ENCODE measurements around the gene GIT1.
A peak's percentile ranks its signal among the peaks of the same experiment; 100 is the strongest.

Gene GIT1, protein sequence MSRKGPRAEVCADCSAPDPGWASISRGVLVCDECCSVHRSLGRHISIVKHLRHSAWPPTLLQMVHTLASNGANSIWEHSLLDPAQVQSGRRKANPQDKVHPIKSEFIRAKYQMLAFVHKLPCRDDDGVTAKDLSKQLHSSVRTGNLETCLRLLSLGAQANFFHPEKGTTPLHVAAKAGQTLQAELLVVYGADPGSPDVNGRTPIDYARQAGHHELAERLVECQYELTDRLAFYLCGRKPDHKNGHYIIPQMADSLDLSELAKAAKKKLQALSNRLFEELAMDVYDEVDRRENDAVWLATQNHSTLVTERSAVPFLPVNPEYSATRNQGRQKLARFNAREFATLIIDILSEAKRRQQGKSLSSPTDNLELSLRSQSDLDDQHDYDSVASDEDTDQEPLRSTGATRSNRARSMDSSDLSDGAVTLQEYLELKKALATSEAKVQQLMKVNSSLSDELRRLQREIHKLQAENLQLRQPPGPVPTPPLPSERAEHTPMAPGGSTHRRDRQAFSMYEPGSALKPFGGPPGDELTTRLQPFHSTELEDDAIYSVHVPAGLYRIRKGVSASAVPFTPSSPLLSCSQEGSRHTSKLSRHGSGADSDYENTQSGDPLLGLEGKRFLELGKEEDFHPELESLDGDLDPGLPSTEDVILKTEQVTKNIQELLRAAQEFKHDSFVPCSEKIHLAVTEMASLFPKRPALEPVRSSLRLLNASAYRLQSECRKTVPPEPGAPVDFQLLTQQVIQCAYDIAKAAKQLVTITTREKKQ

DNA sequence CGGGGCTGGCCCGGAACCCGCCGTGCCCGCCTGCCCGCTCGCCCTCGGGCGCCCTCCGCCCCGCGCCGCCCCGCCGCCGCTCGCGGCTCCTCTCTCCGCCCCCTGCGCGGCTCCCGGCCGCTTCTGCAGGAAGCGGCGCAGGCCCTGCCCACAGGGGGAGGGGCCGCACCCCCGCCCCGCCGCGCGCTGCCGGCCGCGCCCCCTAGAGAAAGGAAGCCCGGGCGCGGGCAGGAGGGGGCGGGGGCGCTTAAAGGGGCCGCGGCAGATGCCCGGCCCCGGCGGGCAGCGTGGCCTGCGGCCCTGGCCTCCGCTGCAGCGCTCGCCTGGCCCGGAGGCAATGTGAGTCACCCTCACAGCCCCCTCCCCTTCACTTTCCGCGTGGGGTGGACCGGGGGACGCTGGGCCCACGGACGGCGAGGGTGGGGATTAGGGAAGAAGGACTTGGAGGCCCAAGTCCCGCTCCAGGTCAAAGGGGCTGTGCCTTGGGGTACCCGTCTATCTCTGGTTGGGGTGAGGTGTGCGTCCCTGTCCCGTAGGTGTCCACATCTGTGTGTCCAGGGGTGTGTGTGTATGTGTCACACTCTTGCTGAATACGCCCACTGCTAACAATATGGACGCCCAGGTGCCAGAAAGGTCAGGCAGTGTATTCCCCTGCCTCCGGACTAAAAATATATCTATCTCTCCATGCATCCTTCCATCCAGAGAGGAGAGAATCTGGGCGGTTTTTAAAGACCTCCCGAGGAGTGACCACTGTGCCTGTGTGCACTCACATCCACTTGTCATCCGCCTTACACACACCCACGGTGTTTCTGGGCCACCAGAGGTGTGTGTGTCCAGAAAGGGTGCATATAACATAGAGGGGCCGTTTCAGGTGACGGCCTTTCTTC lies at the start of gene GIT1:
GIT1 (minus strand) TSS at position 125 of the 887 bp plus-strand sequence. CDS start 270 bp downstream, outside the sequence.
- DNase-seq: peak; percentile 66 to 83 (median 72)

DNA sequence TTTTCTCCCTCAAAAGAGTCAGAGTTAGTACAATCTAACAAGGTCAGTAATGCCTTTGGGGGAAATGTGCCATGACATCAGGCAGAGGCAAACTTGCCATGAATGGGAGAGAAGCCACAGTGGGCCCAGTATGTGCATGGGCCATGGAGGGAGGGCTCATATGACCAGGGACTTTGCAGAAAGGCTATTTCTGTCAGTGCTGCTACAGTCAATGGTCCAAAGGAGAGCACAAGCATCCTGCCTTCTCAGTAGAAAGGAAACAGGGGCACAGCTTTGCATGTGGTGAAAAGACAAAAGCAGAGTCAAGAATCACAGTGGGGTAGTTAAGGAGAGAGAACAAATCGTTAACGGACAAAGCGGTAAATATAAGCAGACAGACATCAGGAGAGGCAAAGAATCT lies 44.4 kb upstream of the GIT1 start:
- DNase-seq: no peak

DNA sequence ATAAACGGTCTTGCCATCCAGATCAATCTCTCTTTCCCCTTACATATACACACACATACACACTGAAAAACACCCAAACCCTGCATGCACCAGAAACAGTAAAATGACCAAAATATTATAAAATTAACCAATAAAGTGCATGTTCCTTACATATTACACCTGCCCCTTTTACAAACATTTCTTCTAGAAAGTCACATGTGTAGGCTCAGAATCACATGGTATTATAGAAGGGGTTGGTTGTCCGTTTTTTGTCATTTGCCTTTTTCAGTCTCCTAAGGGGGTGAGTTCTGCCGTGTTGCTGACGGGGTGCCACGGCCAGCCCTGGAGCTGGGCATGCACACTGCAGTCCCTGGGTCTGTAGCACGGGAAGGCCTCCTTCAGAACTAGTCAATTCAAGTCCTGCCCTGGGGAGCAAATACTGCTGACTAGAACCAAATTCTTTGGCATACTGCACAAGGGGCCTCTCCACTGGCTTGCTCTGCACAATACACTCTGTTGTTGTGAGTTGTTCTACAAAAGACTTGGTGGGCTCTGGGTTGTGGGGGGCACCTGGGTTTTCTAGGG lies 41.3 kb upstream of the GIT1 start:
- DNase-seq: no peak

- DNase-seq: no peak
These were observed 40.4 kb upstream of the GIT1 start for GRCh38 chr17:29629839-29630238.

DNA sequence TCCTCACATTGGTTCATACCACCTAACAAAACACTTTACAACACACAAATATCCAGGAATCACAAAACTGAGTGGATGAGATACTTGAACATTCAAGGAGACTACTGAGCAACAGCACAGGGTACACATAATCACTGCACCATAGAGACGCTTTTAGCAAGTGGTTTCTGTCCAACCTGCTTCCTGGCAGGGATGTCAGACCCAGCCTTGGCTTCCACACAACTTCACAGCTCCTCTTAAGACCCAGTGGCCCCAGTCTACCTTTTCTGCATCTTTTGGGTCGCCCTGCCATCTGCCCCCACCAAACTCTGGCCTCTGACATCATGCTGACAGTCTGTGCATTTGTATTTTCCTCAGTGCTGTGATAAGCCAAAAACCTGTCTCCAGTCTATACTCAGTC lies 39.2 kb upstream of the GIT1 start:
- DNase-seq: no peak

DNA sequence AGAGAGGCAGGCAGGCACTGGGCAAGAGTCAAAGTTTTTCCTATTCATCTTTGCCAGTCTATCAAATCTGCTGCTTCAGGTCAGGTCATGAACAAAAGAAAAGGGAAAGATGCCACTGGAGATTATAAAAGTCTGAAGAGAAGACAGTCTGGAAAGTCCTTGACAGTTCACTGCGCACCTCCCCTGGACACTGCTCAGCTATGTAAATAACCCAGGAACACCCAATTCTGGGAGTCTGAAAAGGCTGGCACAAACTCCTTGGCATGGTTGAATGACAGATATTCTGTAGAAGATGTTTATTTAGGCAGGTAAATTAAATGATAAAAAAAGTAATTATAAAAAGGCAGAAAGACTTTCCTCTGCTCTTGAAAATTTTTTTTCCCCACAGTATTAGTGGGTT lies 38.5 kb upstream of the GIT1 start:
- no peak for DNase-seq

DNA sequence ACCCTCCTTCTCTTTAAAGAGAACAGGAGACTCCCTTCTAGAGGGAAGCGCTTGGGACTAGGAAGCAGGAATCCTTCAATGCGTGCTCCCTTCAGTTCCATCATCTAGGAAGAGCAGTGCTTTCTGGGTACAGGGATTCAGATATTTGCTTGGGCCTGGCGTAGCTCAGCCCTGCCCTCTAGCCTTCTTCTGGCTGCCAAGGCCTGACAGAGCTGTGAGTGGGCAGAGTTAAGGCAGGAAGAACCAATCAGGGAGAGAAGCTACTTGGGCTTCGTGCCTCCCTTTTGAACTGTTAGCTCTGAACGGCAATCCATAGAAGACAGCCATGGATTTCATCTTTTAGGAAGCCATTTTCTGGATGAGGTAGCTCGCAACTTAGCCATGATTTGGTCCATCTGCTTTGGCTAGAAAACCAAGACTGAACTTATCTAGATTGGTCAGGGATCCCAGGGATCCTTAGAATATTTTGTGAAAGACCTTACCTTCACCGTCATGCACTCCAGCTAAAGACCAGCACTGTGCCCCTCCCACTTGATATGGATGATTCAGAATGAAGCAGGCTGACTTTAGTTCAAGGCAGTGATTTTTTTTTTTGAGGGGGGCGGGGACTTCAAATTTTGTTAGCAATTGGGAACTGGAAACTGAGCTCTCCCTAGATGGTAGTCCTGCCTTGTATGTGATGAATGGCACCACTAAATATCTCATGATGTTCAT lies 35.7 kb upstream of the GIT1 start:
- no peak for DNase-seq

DNA sequence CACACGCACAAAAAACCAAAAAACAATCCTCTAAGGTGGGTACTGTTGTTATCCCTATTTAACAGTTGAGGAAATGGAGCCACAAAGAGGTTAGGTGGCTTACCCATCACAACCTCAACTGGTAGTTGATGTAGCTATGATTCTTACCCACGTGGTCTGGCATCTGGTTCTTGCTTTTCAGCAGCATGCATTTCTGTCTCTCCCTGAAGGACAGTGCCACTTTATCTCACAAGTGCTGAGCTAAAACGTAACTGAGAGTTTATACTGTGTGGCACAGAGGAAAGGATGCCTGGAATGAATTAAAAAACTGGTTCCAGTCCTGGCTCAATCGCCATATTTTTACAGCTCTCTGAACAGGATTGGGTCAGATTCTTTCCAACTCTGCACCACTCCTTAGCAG lies 35.1 kb upstream of the GIT1 start:
- no peak for DNase-seq

DNA sequence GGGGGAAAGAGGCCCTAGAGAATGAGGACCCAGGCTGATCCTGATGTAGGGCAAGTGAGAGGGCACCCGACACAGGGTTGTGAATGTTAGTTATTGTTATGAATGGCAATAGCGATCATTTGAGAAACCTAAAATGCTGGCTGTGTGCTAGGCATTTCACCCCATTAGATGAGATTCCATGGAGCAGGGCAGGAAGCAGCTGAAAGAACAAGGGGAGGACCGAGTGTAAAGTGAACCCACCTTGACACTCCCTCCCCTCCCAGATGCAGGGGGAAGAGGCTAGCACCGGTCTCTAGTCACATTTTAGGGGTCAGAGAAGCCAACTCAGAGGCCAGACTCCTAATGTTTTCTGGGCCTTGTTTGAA lies 33.8 kb upstream of the GIT1 start:
- no peak for DNase-seq

GRCh38 chr17:29622337-29623282 lies 33.2 kb upstream of the GIT1 start, which contains the start of gene CORO6:
Gene CORO6, minus strand, starts transcription at chr17:29622912. Its CDS starts 1,491 bp downstream, at chr17:29621421.
- DNase-seq: peak; percentile 32 to 71 (median 70)

- no peak for DNase-seq
These were observed 32.3 kb upstream of the GIT1 start for GRCh38 chr17:29621751-29622194.

- DNase-seq: no peak
These were observed 31.5 kb upstream of the GIT1 start for GRCh38 chr17:29620779-29621500.

- no peak for DNase-seq
These were observed 30.8 kb upstream of the GIT1 start for GRCh38 chr17:29620271-29620670.

- no peak for DNase-seq
These were observed 29.8 kb upstream of the GIT1 start for GRCh38 chr17:29619251-29619650.

- no peak for DNase-seq
These were observed 29.0 kb upstream of the GIT1 start for GRCh38 chr17:29618272-29619065.

DNA sequence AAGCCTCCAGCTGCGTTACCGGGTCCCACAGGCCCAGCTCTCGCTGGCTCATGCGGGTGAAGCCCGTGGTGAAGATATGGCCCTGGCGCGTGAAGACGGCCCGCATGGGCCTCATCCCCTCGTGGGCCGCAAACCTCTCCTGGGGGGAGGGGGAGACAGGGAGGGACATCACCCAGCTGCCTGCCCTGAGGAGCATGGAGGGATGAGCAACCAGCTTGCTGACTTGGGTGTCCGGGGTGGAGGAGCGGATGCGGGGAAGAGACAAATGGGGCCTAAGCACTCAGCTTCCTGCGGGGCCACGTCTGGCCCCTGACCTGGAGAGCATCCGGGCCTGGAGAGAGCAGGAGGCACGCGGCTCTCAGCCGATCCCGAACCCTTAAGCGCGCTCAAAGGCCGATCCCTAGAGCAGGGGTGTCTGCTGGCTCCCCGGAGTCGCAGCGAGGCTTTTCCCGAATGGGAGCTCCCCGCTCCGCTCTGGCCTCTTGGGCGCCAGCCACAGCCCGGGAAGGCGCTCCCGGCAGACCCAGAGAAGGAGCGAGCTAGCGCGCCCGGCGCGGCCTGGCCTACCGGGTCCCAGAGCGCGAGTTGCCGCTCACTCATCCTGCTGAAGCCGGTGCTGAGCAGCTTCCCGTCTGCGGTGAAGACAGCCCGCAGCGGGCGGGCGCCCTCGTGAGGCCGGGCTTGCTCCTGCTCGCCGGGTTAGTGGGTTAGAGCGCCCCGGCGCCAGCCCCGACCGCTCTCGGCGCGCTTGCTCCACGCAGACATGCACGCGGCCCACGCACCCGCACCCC lies 28.2 kb upstream of the GIT1 start:
- peak; percentile 73 to 85 (median 79) for DNase-seq

- DNase-seq: peak; percentile 78 to 88 (median 82)
These were observed 27.7 kb upstream of the GIT1 start for GRCh38 chr17:29617125-29617480.

- DNase-seq: peak in 2 of 6 experiments; percentile 22 to 31
These were observed 27.0 kb upstream of the GIT1 start for GRCh38 chr17:29616300-29617048.

All from stimulated activated naive CD4-positive, alpha-beta T cell (primary cell).